ENCODE results near the gene MMP23B. TPM values are rescaled to one million over a fixed set of nuclear protein-coding genes. Genes with fewer than 3 reads are reported as not detected.
"Not testable (repeated sequence)": the region's sequence is repeated elsewhere in the genome, so short reads cannot be mapped to it uniquely, and the experiment has no call there.

MMP23B gene
- total RNA-seq, 1 experiment from 2014 or later, result 11.9 TPM

GRCh38 chr1:1672181-1672965 is 40.4 kb downstream of the MMP23B start:
- peak; percentile 29 for DNase-seq
- Histone ChIP-seq H3K36me3 (replicated peaks; ENCODE audit: control insufficient read depth, insufficient read depth, low read length) (peaks cover 3% of the 10 kb centered on the region), H3K4me3 (ENCODE audit: insufficient read depth, low read depth, low read length) (no peak overlapping the region), H3K27me3 (ENCODE audit: control insufficient read depth, insufficient read depth, low read length) (no peaks in the 10 kb centered on the region)

GRCh38 chr1:1674806-1675205 is 42.8 kb downstream of the MMP23B start:
- not testable (repeated sequence) for H3K27me3 ChIP-seq (ENCODE audit: control insufficient read depth, insufficient read depth, low read length); H3K4me3 ChIP-seq (ENCODE audit: insufficient read depth, low read depth, low read length); DNase-seq; H3K36me3 ChIP-seq (replicated peaks; ENCODE audit: control insufficient read depth, insufficient read depth, low read length)

- H3K36me3 ChIP-seq (replicated peaks; ENCODE audit: control insufficient read depth, insufficient read depth, low read length); DNase-seq; H3K4me3 ChIP-seq (ENCODE audit: insufficient read depth, low read depth, low read length); H3K27me3 ChIP-seq (ENCODE audit: control insufficient read depth, insufficient read depth, low read length): not testable (repeated sequence)
Measured at GRCh38 chr1:1675218-1675617, 43.2 kb downstream of the MMP23B start.

- H3K4me3 ChIP-seq (ENCODE audit: insufficient read depth, low read depth, low read length); DNase-seq; H3K27me3 ChIP-seq (ENCODE audit: control insufficient read depth, insufficient read depth, low read length); H3K36me3 ChIP-seq (replicated peaks; ENCODE audit: control insufficient read depth, insufficient read depth, low read length): not testable (repeated sequence)
Measured at GRCh38 chr1:1676087-1676486, 44.1 kb downstream of the MMP23B start.

GRCh38 chr1:1677718-1678580 is 46.0 kb downstream of the MMP23B start:
- peak; percentile 58 for DNase-seq
- Histone ChIP-seq H3K27me3 (ENCODE audit: control insufficient read depth, insufficient read depth, low read length) (no peaks in the 10 kb centered on the region), H3K36me3 (replicated peaks; ENCODE audit: control insufficient read depth, insufficient read depth, low read length) (no peaks in the 10 kb centered on the region), H3K4me3 (ENCODE audit: insufficient read depth, low read depth, low read length) (no peak overlapping the region)

- H3K4me3 ChIP-seq (ENCODE audit: insufficient read depth, low read depth, low read length), result no peak overlapping the region
- DNase-seq, result peak; percentile 88
- no peaks in the 10 kb centered on the region for H3K36me3 ChIP-seq (replicated peaks; ENCODE audit: control insufficient read depth, insufficient read depth, low read length)
- H3K27me3 ChIP-seq (ENCODE audit: control insufficient read depth, insufficient read depth, low read length), result no peaks in the 10 kb centered on the region
Measured at GRCh38 chr1:1678581-1679380, 46.8 kb downstream of the MMP23B start.

- Histone ChIP-seq H3K4me3 (ENCODE audit: insufficient read depth, low read depth, low read length) (no peak overlapping the region), H3K36me3 (replicated peaks; ENCODE audit: control insufficient read depth, insufficient read depth, low read length) (no peaks in the 10 kb centered on the region), H3K27me3 (ENCODE audit: control insufficient read depth, insufficient read depth, low read length) (no peaks in the 10 kb centered on the region)
- no peak for DNase-seq
Measured at GRCh38 chr1:1680031-1680911, 48.3 kb downstream of the MMP23B start.

GRCh38 chr1:1680912-1681273 is 48.9 kb downstream of the MMP23B start:
- Histone ChIP-seq H3K36me3 (replicated peaks; ENCODE audit: control insufficient read depth, insufficient read depth, low read length) (no peaks in the 10 kb centered on the region), H3K4me3 (ENCODE audit: insufficient read depth, low read depth, low read length) (no peak overlapping the region), H3K27me3 (ENCODE audit: control insufficient read depth, insufficient read depth, low read length) (no peaks in the 10 kb centered on the region)
- no peak for DNase-seq

- H3K27me3 ChIP-seq (ENCODE audit: control insufficient read depth, insufficient read depth, low read length), result no peaks in the 10 kb centered on the region
- no peaks in the 10 kb centered on the region for H3K36me3 ChIP-seq (replicated peaks; ENCODE audit: control insufficient read depth, insufficient read depth, low read length)
- H3K4me3 ChIP-seq (ENCODE audit: insufficient read depth, low read depth, low read length), result no peak overlapping the region
- peak; percentile 92 for DNase-seq
Measured at GRCh38 chr1:1683104-1683905, 51.3 kb downstream of the MMP23B start.

Other genes with a start within 250 kb of the MMP23B start
- gene CCNL2, start 232.8 kb upstream of the MMP23B start, total RNA-seq (2014; rRNA removed; shearing (Covaris generic)), result 147 and 200 TPM in 2 replicates
- 184 and 267 TPM in 2 replicates for gene MRPL20, start 224.9 kb upstream of the MMP23B start, total RNA-seq (2014; rRNA removed; shearing (Covaris generic))
- 0.67 TPM in 1 of 2 replicates, not detected in the other for gene ANKRD65, start 210.9 kb upstream of the MMP23B start, total RNA-seq (2014; rRNA removed; shearing (Covaris generic))
- 32.1 and 37.1 TPM in 2 replicates for gene VWA1, start 196.5 kb upstream of the MMP23B start, total RNA-seq (2014; rRNA removed; shearing (Covaris generic))
- 0.14 and 0.74 TPM in 2 replicates for gene ATAD3C, start 182.5 kb upstream of the MMP23B start, total RNA-seq (2014; rRNA removed; shearing (Covaris generic))
- 43.5 and 44.1 TPM in 2 replicates for gene ATAD3B, start 160.4 kb upstream of the MMP23B start, total RNA-seq (2014; rRNA removed; shearing (Covaris generic))
- 105 and 113 TPM in 2 replicates for gene ATAD3A, start 120.0 kb upstream of the MMP23B start, total RNA-seq (2014; rRNA removed; shearing (Covaris generic))
- 13.6 and 14.3 TPM in 2 replicates for gene TMEM240, start 91.5 kb upstream of the MMP23B start, total RNA-seq (2014; rRNA removed; shearing (Covaris generic))
- 80.7 and 94.3 TPM in 2 replicates for gene SSU72, start 57.3 kb upstream of the MMP23B start, total RNA-seq (2014; rRNA removed; shearing (Covaris generic))
- gene FNDC10, start 32.0 kb upstream of the MMP23B start, total RNA-seq (2014; rRNA removed; shearing (Covaris generic)), result 25.6 and 32.7 TPM in 2 replicates
- gene MIB2, start 16.7 kb upstream of the MMP23B start, total RNA-seq (2014; rRNA removed; shearing (Covaris generic)), result 45.7 and 89.0 TPM in 2 replicates
- gene CDK11B, start 26.8 kb downstream of the MMP23B start, total RNA-seq (2014; rRNA removed; shearing (Covaris generic)), result 12.0 and 16.8 TPM in 2 replicates
- 47.4 and 54.8 TPM in 2 replicates for gene SLC35E2B, start 60.6 kb downstream of the MMP23B start, total RNA-seq (2014; rRNA removed; shearing (Covaris generic))
- 18.6 and 26.2 TPM in 2 replicates for gene CDK11A, start 92.2 kb downstream of the MMP23B start, total RNA-seq (2014; rRNA removed; shearing (Covaris generic))
- gene NADK, start 146.3 kb downstream of the MMP23B start, total RNA-seq (2014; rRNA removed; shearing (Covaris generic)), result 111 and 175 TPM in 2 replicates